HUDEP-2 (cell line): ENCODE measurements around the gene KCNJ2.

Experiments used
- DNase-seq, 76 experiments: peaks; one replicate each; lab custom pipeline; 2025; ENCODE audit not compliant: unreplicated experiment in 76 of 76; lab: John Stamatoyannopoulos, UW

Gene KCNJ2

DNA sequence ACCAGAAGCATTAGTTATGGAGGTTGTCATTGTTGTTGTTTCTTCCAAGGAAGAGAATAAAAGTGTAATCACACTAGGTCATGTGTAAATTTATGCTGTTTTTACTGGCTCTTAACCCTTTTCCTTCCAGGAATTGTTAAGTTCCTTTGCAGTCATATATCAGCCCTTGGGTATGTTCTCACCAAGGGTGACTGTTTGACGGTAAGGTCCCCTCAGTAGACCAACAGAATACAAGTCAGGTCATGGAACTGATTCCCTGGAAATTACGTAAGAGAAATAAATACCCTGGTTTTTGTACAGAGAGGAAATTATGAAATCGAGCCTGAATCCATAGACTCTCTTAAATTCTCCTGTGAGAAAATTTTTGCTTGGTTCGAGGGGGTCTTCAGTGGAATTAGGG, 11.2 kb upstream of the KCNJ2 start:
- no peak for DNase-seq

DNA sequence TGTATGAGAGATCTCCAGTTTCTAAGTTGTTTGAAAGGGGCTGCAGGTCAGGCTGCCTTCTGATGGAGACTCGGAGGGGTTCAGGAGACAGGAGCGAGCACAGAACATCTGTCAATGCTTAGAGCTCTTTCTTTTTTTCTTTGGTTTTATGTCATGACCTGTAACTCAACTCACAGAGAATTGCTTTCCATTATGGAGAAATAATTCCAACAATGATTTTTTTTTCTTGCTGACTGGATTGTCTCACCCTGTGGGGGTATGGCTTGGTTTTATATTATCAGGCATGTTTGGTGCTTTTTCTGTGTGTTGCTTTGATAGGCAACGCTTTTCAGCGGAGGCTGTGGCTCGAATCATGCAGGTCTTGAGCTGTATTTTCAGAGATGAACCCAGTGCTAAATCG, 10.7 kb upstream of the KCNJ2 start:
- no peak for DNase-seq

DNA sequence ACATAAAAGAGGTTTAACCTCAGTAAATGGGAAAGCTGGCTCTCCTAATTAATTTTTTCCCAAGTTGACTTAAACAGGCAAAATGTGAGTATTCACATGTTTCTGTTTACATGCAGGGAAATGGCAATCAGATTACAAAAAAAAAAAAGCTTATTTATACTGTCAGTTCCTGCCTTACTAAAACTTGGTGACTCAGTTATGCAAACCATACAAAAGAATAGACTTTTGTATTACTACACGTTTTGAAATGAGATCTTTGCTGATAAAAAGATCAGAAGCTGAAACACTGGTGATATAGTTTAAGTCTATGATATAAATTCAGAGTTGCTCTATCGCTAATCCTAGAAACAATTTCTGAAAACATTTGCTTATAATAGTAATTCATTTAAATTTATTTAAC, 9.4 kb upstream of the KCNJ2 start:
- no peak for DNase-seq

DNA sequence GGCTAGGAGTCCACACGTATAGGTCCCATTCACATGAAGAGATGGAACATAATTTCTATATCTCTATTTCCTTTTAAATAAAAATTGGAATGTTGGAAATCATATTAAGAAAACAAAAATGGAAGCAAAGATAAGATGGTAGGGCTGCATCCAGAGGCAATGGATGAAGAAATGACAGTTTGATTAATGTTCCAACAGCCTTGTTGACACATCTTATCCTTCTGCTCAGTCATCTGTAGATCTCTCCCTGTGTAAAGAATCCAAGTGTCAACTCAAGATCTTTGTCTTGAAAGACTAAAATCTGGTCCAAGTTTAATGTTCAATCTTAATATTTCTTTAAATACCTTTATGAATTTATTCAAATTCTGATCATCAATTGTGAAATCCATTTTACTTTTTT, 7.8 kb upstream of the KCNJ2 start:
- no peak for DNase-seq

DNA sequence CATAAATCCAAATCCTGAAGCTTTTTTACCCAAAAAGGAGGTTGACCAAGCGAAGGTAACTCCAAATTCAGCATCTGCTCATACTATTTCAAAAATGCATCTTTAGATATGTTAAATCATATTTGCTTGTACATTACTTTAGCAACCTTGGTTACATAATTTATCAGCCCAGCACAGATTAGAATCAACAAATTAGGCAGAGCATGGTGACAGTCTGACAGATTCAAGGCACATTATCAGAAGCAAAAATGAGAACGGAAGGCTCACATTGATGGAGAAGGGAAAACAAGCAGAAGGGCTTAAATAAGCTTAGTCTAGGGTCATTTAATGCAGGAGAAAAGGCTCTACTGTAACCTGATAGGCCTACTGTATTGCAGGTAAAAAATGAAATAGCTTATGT, 3.9 kb upstream of the KCNJ2 start:
- no peak for DNase-seq

GRCh38 chr17:70166615-70167014, 2.7 kb upstream of the KCNJ2 start:
- no peak for DNase-seq

GRCh38 chr17:70168044-70168976, 1.0 kb upstream of the KCNJ2 start:
- peak in 3 of 76 experiments; percentile 8 to 21 (median 13) for DNase-seq

- DNase-seq = no peak
Observed at GRCh38 chr17:70169709-70170597, 621 bp downstream of the KCNJ2 start.

- DNase-seq = no peak
Observed at GRCh38 chr17:70171159-70171558, 1.8 kb downstream of the KCNJ2 start.

GRCh38 chr17:70172449-70172848, 3.1 kb downstream of the KCNJ2 start:
- DNase-seq = no peak

GRCh38 chr17:70172923-70173322, 3.6 kb downstream of the KCNJ2 start:
- DNase-seq = no peak

GRCh38 chr17:70173681-70174080, 4.3 kb downstream of the KCNJ2 start:
- DNase-seq = no peak

DNA sequence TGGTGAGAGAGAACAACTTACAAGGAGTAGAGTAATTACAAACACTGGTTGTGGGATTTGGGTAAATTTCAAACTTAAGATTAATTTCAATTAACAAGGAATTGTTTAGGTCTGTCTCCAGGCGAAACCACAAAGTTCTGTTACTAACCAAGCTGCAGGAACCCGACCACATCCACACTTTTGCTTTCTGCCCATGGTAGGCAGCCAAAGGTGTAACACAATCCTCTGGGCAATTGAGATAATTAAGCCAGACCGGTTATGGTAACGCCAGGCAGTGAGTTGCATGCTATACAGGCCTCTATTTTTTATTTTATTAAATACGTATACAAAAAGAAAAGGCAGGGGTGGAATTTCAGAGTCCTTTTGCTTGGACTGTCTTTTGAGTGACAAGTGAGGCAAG, 12.0 kb downstream of the KCNJ2 start:
- no peak for DNase-seq

- no peak for DNase-seq
Observed at GRCh38 chr17:70181866-70182265, 12.5 kb downstream of the KCNJ2 start.

DNA sequence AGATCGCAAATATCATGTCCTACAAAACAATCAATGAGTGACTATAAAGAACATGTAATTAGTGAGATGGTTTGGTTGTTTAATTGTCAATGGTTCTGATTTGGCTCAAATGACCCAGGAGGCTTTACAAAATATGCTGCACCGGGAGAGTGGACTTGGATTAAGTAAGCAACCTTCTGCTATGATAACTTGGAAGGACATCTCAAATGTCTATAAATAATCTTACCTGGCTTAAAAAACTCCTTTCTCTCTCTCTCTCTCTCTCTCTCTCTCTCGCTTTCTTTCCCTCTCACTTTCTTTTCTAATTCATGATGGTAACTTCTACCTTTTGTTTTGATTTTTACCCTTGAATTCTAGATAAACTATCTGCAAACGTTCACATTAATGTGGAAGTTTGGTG, 14.2 kb downstream of the KCNJ2 start:
- no peak for DNase-seq

- DNase-seq = no peak
Observed at GRCh38 chr17:70184207-70184606, 14.9 kb downstream of the KCNJ2 start.

DNA sequence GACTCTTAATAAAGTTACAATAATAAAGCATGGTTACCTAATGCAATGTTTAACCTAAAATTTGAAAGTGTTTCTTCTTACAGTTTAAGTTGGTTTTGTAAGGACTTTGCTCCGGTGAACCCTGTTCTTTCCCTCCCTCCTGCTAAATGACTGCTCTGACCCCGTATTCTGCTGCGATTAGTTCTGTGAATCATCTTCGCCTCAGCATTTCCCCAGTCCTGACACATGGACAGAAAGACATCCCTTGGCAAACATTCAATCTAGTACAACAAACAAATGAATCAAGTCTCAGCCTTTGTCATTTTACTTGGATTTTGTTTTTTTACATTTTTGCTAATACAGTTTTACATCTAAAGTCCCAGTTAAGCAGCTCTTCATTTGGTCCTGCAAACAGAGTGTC, 15.4 kb downstream of the KCNJ2 start:
- DNase-seq = no peak

DNA sequence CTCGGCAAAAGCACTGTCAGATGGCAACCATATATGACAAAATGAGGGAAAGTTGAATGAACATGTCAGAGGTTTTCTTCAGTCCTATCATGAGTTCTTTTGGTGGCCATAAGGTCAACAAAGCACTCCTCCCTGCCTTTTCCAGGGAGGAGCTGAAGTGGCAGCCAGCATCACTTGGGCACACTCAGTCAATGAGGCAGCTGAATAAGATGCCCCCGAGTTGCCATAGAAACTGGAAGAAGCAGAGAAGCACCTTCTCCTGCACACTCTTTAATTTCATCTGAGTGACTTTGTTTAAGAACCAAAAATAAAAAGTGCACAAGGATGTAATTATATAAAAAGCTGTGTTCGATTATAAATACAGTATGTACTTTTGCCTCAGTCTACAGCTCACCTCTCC, 16.0 kb downstream of the KCNJ2 start:
- DNase-seq = no peak

- no peak for DNase-seq
Observed at GRCh38 chr17:70187383-70187782, 18.1 kb downstream of the KCNJ2 start.

DNA sequence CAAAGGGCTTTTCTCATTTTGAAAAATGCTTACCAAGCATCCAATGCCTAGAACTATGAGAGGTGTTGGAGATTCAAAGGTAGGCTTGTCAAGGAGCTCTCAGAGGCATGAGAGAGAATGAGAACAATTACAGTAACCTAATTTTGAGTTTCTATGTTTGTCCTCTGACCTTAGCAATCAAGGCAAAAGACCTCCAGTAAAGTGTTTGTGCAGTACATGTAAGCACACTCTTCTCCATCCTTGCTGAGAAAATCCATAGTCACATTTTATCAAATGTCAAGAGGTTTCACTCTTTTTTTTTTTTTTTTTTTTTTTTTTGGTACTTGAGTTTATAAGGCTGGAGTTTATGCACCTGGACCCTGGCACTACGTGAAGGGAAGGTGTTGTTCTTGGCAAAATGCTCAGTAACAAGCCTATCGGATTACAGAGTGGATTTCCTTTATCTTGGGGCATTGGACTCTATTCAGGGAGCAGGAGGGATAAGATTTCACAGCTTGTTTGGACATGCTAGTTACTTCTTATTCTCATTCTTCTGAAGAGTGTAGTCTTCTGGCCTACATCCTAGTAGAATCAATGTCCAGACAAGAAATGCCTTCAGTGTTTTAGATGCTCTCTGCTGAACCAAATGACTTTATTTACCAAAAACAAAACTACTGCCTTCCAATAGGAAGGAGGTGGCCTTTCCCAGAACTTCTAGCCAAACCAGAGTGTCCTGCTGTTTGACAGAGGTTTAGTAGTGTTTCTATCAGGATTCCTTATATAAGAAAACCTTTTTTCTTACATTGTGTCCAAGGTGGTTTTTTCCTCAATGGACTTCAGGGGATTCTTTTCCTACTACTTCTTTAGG, 21.9 kb downstream of the KCNJ2 start:
- DNase-seq = no peak

DNA sequence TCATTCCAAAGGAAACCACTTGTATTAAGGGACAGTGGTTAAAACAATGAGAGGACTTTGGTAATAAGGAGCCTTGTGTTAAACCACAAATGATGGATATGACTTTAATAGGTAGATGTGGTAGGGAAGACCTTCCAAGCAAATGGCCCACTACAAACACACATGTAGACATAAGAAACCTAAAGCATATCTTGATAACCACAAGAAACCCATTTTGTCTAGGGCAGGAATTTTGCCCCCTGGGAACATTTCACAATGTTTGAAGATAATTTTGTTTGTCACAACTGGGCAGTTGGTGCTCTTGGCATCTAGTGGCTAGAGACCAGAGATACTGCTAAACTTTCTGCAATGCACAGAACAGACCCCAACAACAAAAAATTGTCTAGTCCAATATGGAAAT, 25.8 kb downstream of the KCNJ2 start:
- no peak for DNase-seq
